NCI-H446 treated with DMSO at 0.1 percent for 48 hours (cell line): Measurements from ENCODE around the gene SLC1A7.

Experiments
- DNase-seq: peaks from one replicate; lab custom pipeline; 2025; lab: John Stamatoyannopoulos, UW

SLC1A7 gene

DNA sequence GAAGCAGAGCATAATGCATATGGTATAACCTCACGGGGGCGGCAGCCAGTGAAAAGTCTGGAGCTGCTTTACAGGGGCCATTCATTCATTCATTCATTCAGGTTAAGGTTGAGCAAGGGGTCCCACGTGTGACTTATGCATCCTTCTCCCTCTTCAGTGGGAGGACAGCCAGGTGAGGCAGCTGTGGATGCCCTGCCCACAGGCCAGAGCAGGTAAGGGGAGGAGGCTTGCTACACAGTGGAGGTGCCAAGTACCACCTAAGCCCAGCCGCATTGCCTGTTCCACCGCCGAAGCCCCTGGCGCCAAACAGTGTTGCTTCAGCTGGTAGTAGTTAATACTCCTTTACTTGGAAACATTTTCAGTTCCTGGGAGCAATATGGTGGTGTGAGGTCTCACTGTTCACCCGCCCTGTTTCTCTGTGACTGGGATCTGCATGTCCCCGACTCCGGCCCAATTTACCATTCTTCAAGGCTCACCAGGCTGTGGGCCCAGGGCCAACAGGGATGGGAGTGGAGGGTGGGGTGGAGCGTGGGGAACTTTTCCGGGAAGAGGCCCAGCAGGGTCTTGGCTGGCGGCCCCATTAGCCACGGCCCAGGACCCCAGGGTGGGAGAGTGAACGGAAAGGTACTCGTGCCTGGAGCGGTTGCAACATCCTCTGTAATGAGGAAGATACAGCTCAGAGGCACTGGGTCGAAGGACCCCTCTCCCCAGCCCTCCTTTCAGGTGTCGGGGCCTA is 81.1 kb downstream of the SLC1A7 start:
- no peak for DNase-seq

DNA sequence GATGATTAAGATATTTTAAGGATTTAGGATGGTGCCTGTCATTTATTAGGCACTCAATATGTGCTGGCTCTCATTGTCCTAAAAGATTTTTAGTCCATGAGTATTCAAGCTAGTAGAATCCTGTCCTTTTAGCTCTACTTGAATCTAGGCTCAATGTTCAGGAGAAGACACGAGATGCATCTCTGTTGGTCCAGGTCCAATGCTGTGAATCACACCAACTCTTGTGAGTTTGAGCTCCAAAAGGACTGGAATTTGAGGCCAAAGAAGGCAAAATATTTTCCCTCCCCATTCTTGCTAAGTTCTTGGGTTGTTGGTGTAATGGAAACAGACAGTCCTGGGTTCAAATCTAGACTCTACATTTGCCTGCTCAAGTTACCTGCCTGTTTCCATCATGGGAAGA is 81.9 kb downstream of the SLC1A7 start:
- DNase-seq, result no peak

DNA sequence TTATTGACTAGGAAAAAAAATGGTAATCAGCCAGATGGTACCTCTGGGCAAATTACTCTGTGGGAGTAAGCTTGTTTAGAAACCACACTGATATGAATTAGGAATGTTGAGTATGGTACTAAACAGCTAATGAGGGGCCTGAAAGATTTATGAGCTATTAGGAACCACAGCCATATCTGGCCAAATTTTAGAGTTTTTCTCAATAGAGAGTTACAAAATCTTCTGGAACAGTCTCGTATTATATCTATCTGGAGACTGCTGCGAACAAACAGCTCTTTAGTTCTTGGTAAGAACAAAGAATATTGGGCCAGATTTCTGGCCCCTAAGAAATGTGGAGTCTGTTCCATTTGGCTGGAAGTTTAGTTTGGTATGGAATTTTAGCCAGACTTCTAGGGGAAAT is 85.3 kb downstream of the SLC1A7 start:
- peak; percentile 93 for DNase-seq

DNA sequence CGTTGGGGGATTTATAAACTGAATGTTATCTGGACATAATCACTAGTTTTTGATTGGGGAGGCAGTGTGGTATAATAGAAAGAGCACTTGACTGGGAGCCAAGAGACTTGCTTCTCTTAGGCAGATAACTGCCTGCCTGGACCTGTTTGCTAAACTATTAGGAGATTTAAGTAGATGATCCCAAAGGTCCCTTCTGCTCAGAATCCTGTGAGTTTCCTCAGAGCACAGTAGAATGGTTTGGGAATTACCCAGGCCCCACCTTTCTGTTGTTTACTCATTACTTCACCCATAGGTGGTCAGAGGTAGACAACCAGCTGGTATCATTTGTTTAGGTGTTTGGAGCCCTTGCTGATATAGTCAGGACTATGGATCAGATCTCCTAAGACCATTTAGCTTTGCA is 90.8 kb downstream of the SLC1A7 start:
- no peak for DNase-seq

DNA sequence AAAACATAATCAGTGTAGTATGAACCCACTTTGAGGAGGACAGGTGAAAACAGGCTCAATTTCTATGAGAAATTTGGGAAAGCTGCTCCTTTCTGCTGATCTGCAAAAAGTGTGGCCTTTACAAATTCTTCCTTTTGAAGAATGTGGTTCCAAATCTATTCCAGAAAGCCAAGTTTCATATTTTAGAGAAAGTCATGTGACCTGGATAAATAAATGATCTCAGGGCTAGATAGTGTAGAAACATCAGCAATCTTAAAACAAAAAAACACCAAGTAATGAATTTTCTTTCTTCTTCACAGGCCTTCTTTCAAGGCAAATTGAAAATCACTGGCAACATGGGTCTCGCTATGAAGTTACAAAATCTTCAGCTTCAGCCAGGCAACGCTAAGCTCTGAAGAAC is 92.1 kb downstream of the SLC1A7 start:
- no peak for DNase-seq

DNA sequence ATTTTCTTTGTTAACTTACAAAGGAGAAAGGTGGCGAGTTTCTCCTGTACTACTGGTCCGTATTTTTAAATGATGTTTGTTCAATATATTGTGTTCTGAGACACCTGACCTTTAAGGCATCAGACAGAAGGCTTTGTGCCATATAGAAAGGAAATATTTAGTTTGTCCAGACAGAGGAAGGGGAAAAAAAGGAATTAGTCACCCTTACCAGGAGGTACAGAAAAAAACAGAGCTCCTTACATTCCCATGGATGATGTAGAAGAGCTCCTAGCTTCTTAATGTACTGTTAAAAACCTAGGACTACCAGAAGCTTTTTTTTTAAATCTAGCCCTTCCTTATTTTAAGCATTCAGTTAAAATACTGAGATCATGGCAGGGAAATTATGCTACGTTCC is 92.9 kb downstream of the SLC1A7 start:
- no peak for DNase-seq

DNA sequence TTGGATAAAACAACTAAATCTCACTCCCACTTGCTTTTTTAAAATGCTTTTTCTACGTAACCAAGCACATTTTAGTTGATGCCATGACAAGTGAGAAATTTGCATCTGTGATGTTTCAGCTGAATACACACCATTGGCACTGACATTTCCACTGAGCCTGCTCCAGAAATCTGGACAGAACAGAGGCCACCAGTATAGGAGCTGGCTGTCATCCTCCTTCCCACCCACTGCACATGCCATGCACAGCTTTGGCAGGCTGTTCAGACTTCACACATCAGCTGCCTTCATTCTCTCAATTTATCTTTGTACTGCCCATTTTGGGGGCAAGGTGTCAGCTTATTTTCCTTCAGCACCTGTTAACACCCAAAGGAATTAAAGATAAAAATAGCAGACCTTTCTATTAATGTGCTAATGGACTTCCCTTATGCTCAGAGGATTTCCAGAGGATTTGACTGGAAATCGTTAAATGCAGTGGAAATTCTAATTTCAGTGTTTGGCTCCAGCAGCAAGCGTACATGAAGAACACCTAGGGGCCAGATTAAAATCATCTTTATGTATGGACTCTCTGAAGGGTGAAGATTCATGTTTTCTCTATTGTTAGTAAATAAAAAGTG is 93.4 kb downstream of the SLC1A7 start:
- DNase-seq, result peak; percentile 56

DNA sequence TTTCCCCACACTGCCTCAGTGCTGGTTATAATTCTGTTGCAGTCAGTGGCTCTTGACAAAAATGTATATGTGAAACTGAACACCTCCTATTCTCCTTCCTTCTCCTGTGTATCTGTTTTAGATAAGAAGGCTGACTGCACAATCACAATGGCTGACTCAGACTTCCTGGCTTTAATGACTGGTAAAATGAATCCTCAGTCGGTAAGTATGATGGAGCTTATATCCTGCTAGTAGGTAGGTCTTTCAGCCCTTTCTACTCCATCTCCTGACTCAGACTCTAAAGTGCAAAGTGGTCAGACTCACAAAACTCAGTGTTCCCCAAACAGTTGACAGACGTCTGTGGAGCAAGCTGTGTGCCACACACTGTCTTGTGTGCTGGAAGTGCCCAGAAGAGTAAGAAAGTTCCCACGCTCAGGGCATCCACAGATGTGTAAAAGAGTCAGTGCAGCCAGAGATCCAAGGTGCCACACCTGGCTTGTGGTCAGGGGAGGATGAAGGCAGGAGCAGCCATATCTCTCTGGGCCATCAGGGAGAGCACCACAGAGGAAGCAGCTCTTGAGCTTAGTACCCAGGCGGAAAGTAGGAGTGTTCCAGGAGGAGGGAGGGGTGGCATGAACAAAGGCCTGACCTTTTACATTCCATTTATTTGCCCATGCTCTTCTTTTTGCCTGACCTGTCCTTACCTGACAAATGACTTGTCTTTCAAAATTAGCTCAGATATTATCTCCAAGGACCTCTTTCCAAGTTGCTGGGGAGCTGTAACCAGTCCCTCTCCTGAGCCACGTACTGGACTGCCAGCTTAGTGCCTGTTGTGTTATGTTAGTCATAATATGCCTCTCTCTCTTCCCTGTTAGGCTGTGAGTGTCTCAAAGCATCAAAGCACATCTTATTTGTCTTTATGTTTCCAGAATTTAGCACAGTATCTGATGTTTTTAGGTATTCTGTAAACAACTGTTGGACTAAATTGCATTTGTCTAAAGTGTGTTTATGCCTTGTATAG is 94.4 kb downstream of the SLC1A7 start:
- no peak for DNase-seq

DNA sequence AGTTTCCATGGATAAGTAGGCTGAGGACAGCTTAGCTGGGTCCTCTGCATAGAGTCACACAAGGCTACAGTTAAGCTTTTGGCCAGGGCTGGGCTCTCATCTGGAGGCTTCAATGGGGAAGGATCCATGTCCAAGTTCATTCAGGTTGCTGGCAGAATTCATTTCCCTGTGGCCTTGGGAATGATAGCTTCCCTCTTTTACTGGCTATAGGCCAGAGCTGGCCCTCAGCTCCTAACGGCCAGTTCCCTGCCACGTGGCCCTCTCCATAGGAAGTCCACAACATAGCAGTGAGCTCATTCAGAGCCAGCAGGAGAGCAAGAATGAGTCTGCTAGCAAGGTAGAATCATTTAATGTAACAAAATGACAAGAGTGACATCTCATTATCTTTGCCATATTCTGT is 95.5 kb downstream of the SLC1A7 start:
- DNase-seq, result peak; percentile 19

DNA sequence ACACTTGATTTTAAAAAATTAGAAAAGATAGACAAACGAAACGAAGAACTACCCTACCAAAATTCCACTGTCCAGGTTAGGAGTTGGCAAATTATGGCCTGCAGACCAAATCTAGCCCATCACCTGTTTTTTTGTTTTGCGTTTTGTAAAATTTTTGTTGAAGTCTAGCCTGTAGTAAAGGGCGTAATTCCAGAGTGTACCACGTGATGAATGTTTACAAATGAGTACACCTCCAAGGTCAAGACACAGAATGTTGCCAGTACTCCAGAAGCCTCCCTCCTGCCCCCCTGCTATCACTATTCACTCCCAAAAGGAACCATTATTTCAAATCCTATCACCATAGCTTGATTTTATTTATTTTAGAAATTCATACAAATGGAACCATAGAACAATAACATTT is 97.5 kb downstream of the SLC1A7 start:
- DNase-seq, result no peak

DNA sequence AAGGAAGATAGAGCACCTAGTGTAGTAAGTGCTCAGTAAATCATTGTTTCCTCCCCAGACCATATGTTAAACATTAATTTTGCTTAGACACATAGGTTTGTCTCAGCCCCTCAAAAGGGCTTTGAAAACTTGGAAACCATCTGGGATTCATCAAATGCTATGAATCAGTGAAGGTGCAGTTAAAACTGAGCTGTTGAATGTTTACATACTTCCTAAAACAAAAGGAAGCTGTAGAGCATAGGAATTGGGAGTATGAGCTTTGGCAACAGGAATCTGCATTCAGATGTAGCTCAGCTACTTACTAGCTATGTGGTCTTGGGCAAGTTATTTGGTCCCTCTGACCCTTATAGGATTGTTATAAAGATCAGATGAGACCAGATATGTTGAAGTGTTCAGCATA is 99.2 kb downstream of the SLC1A7 start:
- no peak for DNase-seq

DNA sequence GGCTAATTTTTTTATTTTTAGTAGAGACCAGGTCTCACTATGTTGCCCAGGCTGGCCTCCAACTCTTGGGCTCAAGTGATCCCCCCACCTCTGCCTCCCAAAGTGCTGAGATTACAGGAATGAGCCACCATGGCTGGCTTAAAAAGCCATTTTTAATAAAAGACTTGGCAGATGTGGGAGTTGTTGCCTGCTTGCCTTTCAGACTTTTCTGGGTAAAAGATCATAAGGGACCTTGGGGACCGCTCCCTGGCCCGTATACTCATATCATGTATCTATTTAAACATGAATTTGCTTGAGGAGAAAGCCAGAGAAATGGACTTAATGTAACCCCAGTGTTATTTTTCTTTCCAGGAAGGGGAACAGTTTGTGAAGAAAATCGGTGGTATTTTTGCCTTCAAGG is 103.9 kb downstream of the SLC1A7 start:
- DNase-seq, result no peak
